Endothelial cell of umbilical vein (primary cell): Measurements from ENCODE around the gene CEP152. TPM values are rescaled to one million over a fixed set of nuclear protein-coding genes. Genes with fewer than 3 reads are reported as not detected.

Experiments used
- BruUV-seq: library from RNA; stranded (reverse); fragments of 400-500 nt; replicated peaks from 2 replicates; lab custom pipeline; 2021; lab: Mats Ljungman, UMichigan
- CTCF ChIA-PET: fragments of 300-600, 350-600 bp; sonication (Branson Sonifier 250); formaldehyde crosslinking; loops from one replicate; lab custom pipeline; 2021; ENCODE audit warnings: antibody characterized with exemption, inconsistent platforms; lab: Charles Lee
- POLR2A ChIA-PET: fragments of 300-600, 350-600 bp; sonication (Branson Sonifier 250); formaldehyde crosslinking; loops from one replicate; lab custom pipeline; 2021; ENCODE audit warnings: antibody characterized with exemption, inconsistent platforms; lab: Charles Lee
- DNase-seq: peaks from one replicate; pipeline ENCODE4 v3.0.0-alpha.2; 2011; ENCODE audit warnings: low read depth, low spot score
- FAIRE-seq: peaks from 2 replicates; lab custom pipeline; 2011; peaks lifted over from hg19 to GRCh38; lab: Jason Lieb, UNC
- H2AFZ ChIP-seq: 2 replicates; pipeline ENCODE4 v1.6.0; 2012; ENCODE audit warnings: low read depth, low read length, control low read depth, inconsistent platforms
- H3K27ac ChIP-seq: 2 replicates; pipeline ENCODE4 v1.5.1; 2011; ENCODE audit warnings: low read depth, mild to moderate bottlenecking, control low read depth, low read length, moderate library complexity; ENCODE audit not compliant: insufficient read depth
- H3K27me3 ChIP-seq, 2 experiments: 2 replicates each; pipeline versions ENCODE4 v1.6.0 to v1.6.1; 2011; ENCODE audit warnings: low read length in 2 of 2, mixed read lengths in 1 of 2; ENCODE audit not compliant: control insufficient read depth in 2 of 2, insufficient read depth in 2 of 2
- H3K36me3 ChIP-seq, 2 experiments: 2 replicates in 1 of 2; 3 replicates in 1 of 2; pipeline ENCODE4 v1.5.1; 2011; ENCODE audit warnings: low read length in 2 of 2, mild to moderate bottlenecking in 1 of 2, moderate library complexity in 1 of 2; ENCODE audit not compliant: control insufficient read depth in 2 of 2, insufficient read depth in 2 of 2; ENCODE audit errors: extremely low read depth in 1 of 2
- H3K4me1 ChIP-seq: 3 replicates; pipeline ENCODE4 v1.5.1; 2011; ENCODE audit warnings: mild to moderate bottlenecking, low read length; ENCODE audit not compliant: control insufficient read depth, insufficient read depth; ENCODE audit errors: extremely low read depth
- H3K4me2 ChIP-seq: 2 replicates; pipeline ENCODE4 v1.6.1; 2011; ENCODE audit warnings: low read length, control low read depth, mixed read lengths; ENCODE audit not compliant: insufficient read depth
- H3K4me3 ChIP-seq, 3 experiments: fragments of 200-600 bp in 1 of 3; sonication (generic), shearing (Covaris generic) in 1 of 3; replicated peaks in 1 of 3; 2 replicates each; pipeline ENCODE4 v1.5.1; 2011 to 2016; ENCODE audit warnings: control low read depth in 3 of 3, low read length in 3 of 3, mild to moderate bottlenecking in 2 of 3, inconsistent platforms in 1 of 3, low read depth in 1 of 3, moderate library complexity in 1 of 3; ENCODE audit not compliant: insufficient read depth in 1 of 3
- H3K79me2 ChIP-seq: 2 replicates; pipeline ENCODE4 v1.6.0; 2012; ENCODE audit warnings: low read length, inconsistent platforms; ENCODE audit not compliant: control insufficient read depth, insufficient read depth
- H3K9ac ChIP-seq: replicated peaks from 2 replicates; pipeline ENCODE3; 2011; ENCODE audit warnings: low read length, control low read depth; ENCODE audit not compliant: insufficient read depth; ENCODE audit errors: extremely low read depth
- H3K9me1 ChIP-seq: replicated peaks from 3 replicates; pipeline ENCODE4 v1.6.0; 2011; ENCODE audit warnings: mild to moderate bottlenecking, low read length; ENCODE audit not compliant: control insufficient read depth, insufficient read depth; ENCODE audit errors: extremely low read depth
- H3K9me3 ChIP-seq: replicated peaks from 2 replicates; pipeline ENCODE4 v1.5.1; 2012; ENCODE audit warnings: low read length, inconsistent platforms; ENCODE audit not compliant: control insufficient read depth, insufficient read depth
- H4K20me1 ChIP-seq: replicated peaks from 2 replicates; pipeline ENCODE3; 2011; ENCODE audit warnings: mild to moderate bottlenecking, low read length; ENCODE audit not compliant: control insufficient read depth, insufficient read depth; ENCODE audit errors: extremely low read depth
- CTCF ChIP-seq, 2 donors: IDR thresholded peaks; 1 replicate in 1 of 2; 2 replicates in 1 of 2; pipeline ENCODE4 v1.5.1; 2011; ENCODE audit warnings: low read length in 2 of 2, mild to moderate bottlenecking in 2 of 2, moderate library complexity in 2 of 2, control low read depth in 1 of 2, inconsistent platforms in 1 of 2, low read depth in 1 of 2; ENCODE audit not compliant: insufficient read depth in 1 of 2; ENCODE audit errors: extremely low read depth in 1 of 2
- EZH2 ChIP-seq: IDR thresholded peaks from 2 replicates; pipeline ENCODE4 v1.6.1; 2012; ENCODE audit warnings: borderline replicate concordance, low read depth, mild to moderate bottlenecking, moderate library complexity, low read length, inconsistent platforms; ENCODE audit not compliant: severe bottlenecking
- FOS ChIP-seq: IDR thresholded peaks from 2 replicates; pipeline ENCODE4 v1.6.1; 2011; ENCODE audit warnings: mild to moderate bottlenecking, low read length, moderate library complexity, borderline replicate concordance; ENCODE audit not compliant: insufficient read depth
- GATA2 ChIP-seq: IDR thresholded peaks from 2 replicates; pipeline ENCODE4 v1.7.0; 2011; ENCODE audit warnings: low read depth, mild to moderate bottlenecking, moderate library complexity, mixed read lengths, low read length; ENCODE audit not compliant: insufficient read length, insufficient read depth
- JUN ChIP-seq: IDR thresholded peaks from 2 replicates; pipeline ENCODE4 v1.6.1; 2011; ENCODE audit warnings: borderline replicate concordance, low read depth; ENCODE audit not compliant: insufficient read length, insufficient read depth
- MAX ChIP-seq: IDR thresholded peaks from 2 replicates; pipeline ENCODE4 v1.6.1; 2011; ENCODE audit not compliant: insufficient read depth, insufficient read length
- MYC ChIP-seq: IDR thresholded peaks from one replicate; pipeline ENCODE4 v1.6.1; 2011; ENCODE audit warnings: mild to moderate bottlenecking, low read depth, low read length
- POLR2A ChIP-seq: IDR thresholded peaks from 2 replicates; pipeline ENCODE4 v1.6.1; 2012; ENCODE audit warnings: low read depth, mild to moderate bottlenecking, control low read depth, low read length
- POLR2AphosphoS5 ChIP-seq: IDR thresholded peaks from 2 replicates; pipeline ENCODE4 v1.6.1; 2012; ENCODE audit warnings: low read depth, mild to moderate bottlenecking, control low read depth, low read length, moderate library complexity; ENCODE audit not compliant: insufficient read depth
- dilution Hi-C: fragments of 300-500 bp; cut with MboI; formaldehyde crosslinking; loops from one replicate; pipeline ENCODE4 v1.15.0; 2019; ENCODE audit warnings: low sequenced_read_pairs; ENCODE audit not compliant: extremely low pct_ligation_motif_present
- intact Hi-C: fragments of 100-400 bp; cut with micrococcal nuclease; formaldehyde crosslinking; loops from one replicate; pipeline ENCODE4 v1.10.0; 2022
- polyA plus RNA-seq, 4 experiments: library from polyadenylated mRNA; depleted of rRNA in 3 of 4; stranded (reverse) in 3 of 4; unstranded in 1 of 4; fragments of >200 nt; gene quantifications; 2 replicates each; pipeline versions ENCODE4 v1.2.1 to v1.2.3, GENCODE V29; 2011 to 2012; ENCODE audit warnings: missing spikeins in 1 of 4
- total RNA-seq: library from RNA; stranded (reverse); gene quantifications from 2 replicates; pipeline ENCODE4 v1.2.3, GENCODE V29; 2021

CEP152 gene
- total and polyA plus RNA-seq, 2 donors (not counting 3 experiments of a cell fraction or from before 2014, with no cell fraction given): 3.0 to 15.7 TPM

- no peak overlapping the region for H3K27ac ChIP-seq
- peaks cover 28% of the 10 kb centered on the region for H3K4me1 ChIP-seq
- H4K20me1 ChIP-seq: no peaks in the 10 kb centered on the region
- H3K4me3 ChIP-seq: no peak overlapping the region
- TF ChIP-seq EZH2 (no peak), FOS (peak; percentile 44), MAX (no peak), POLR2AphosphoS5 (no peak), GATA2 (peak; percentile 92), POLR2A (no peak), JUN (peak; percentile 32), MYC (no peak), CTCF (IDR thresholded peaks at IDR 0.05; ENCODE audit: extremely low read depth in 1 of 2, insufficient read depth in 1 of 2, low read depth in 1 of 2, low read length in 2 of 2) (no peak)
- no peak overlapping the region for H2AFZ ChIP-seq
- ChIA-PET POLR2A (interaction anchor here (0.6 kb wide), 1 partner anchor 48 kb away, joined by 3 read pairs; no protein-coding TSS in a partner anchor), CTCF (interaction anchor here (1.9 kb wide), 1 partner anchor 338 kb away, joined by 9 read pairs; no protein-coding TSS in a partner anchor)
- no peak overlapping the region for H3K9ac ChIP-seq
- H3K4me2 ChIP-seq: no peak overlapping the region
- DNase-seq (peak; percentile 33), FAIRE-seq (peak; percentile 83)
- no peaks in the 10 kb centered on the region for H3K9me1 ChIP-seq
- H3K36me3 ChIP-seq: no peaks in the 10 kb centered on the region
- no peaks in the 10 kb centered on the region for H3K9me3 ChIP-seq
- dilution Hi-C loops (no loop called here), intact Hi-C loops (loop anchor here (5.0 kb wide), 1 partner anchor 339 kb away; no protein-coding TSS in a partner anchor)
- no peaks in the 10 kb centered on the region for H3K27me3 ChIP-seq
- no TSS peak for BruUV-seq
- H3K79me2 ChIP-seq: no peaks in the 10 kb centered on the region
These were observed 114.1 kb downstream of the CEP152 start for GRCh38 chr15:48696627-48697312.
